Tibial nerve (tissue), 4 donors: ENCODE data around the gene DOCK2. TPM values are rescaled to one million over a fixed set of nuclear protein-coding genes. Genes with fewer than 3 reads are reported as not detected.

Source experiments
- DNase-seq, 2 donors: peaks; one replicate each; pipeline ENCODE4 v3.0.0-alpha.2; 2019; ENCODE audit warnings: low spot score in 2 of 2
- H3K27ac ChIP-seq, 4 donors: fragments of 200-600 bp; sonication (generic) in 3 of 4; one replicate each; pipeline ENCODE4 v1.5.1; 2017 to 2019; ENCODE audit warnings: mild to moderate bottlenecking in 1 of 4
- H3K27me3 ChIP-seq, 2 donors: fragments of 200-600 bp; sonication (generic) in 1 of 2; one replicate each; pipeline versions ENCODE4 v1.5.1 to v1.6.0; 2017 to 2019
- H3K36me3 ChIP-seq, 3 donors: fragments of 200-600 bp; sonication (generic); one replicate each; pipeline ENCODE4 v1.5.1; 2018 to 2019
- H3K4me1 ChIP-seq, 4 donors: fragments of 200-600 bp; sonication (generic) in 3 of 4; one replicate each; pipeline ENCODE4 v1.5.1; 2017 to 2019
- H3K4me3 ChIP-seq, 4 donors: fragments of 200-600 bp; sonication (generic) in 3 of 4; one replicate each; pipeline ENCODE4 v1.5.1; 2017 to 2019; ENCODE audit warnings: mild to moderate bottlenecking in 1 of 4, moderate library complexity in 1 of 4
- H3K9me3 ChIP-seq, 4 donors: fragments of 200-600 bp; sonication (generic) in 3 of 4; one replicate each; pipeline ENCODE4 v1.5.1; 2017 to 2019
- EP300 ChIP-seq, 2 donors: sonication (generic); formaldehyde crosslinking; IDR thresholded peaks; one replicate each; pipeline ENCODE4 v1.6.1; 2017; ENCODE audit warnings: antibody characterized with exemption in 2 of 2, mild to moderate bottlenecking in 1 of 2
- POLR2A ChIP-seq, 2 donors: fragments of 450-650 bp; IDR thresholded peaks; one replicate each; pipeline ENCODE4 v1.6.1; 2017; ENCODE audit warnings: antibody characterized with exemption in 2 of 2, mild to moderate bottlenecking in 2 of 2, moderate library complexity in 2 of 2
- WGBS, 2 donors: methylation state at CpG; one replicate each; pipeline ENCODE4 v1.1.5; 2018; 5-methylcytosine and 5-hydroxymethylcytosine counted together
- total RNA-seq, 4 donors: library from RNA; depleted of rRNA; stranded (reverse); fragments of >200 nt; gene quantifications; one replicate each; pipeline ENCODE4 v1.1.0, GENCODE V29; 2016
- TF ChIP-seq, protein P1 (sequence below), 5 experiments: fragments of 200-600 bp in 3 of 5; fragments of 450-650 bp in 2 of 5; sonication (generic) in 3 of 5; IDR thresholded peaks; one replicate each; pipeline ENCODE4 v1.5.1; 2016 to 2019; ENCODE audit warnings: antibody characterized with exemption in 5 of 5, mild to moderate bottlenecking in 3 of 5, moderate library complexity in 2 of 5

The DOCK2 gene
- total RNA-seq, 4 donors from 2014 or later: 14.9 to 83.4 (median 23.8) TPM

DNA sequence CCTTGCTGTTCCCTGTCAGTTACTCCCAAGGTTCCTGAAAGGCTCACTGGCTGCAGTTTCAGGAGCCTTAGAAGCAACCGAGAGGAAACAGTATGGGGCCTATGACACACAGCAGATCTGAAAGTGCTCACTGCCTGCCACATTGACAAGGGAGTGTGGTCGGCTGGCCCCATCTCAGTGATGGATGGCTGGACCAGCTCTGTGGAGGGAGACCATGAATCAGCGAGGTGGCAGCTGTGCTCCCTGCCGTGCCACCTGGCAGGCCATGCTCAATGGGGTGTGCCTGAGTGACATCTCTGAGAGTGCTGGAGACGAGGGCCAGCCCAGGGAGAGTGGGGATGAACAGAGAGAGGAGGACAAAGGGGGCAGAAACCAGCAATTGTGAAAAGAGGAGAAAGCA, 49.1 kb downstream of the DOCK2 start:
- no peak overlapping the region for H3K4me3 ChIP-seq
- no peaks in the 10 kb centered on the region for H3K27me3 ChIP-seq
- H3K36me3 ChIP-seq: no peaks in the 10 kb centered on the region
- no peaks in the 10 kb centered on the region for H3K9me3 ChIP-seq
- no peak for TF ChIP-seq EP300 (IDR thresholded peaks at IDR 0.05)
- TF ChIP-seq, protein P1, sequence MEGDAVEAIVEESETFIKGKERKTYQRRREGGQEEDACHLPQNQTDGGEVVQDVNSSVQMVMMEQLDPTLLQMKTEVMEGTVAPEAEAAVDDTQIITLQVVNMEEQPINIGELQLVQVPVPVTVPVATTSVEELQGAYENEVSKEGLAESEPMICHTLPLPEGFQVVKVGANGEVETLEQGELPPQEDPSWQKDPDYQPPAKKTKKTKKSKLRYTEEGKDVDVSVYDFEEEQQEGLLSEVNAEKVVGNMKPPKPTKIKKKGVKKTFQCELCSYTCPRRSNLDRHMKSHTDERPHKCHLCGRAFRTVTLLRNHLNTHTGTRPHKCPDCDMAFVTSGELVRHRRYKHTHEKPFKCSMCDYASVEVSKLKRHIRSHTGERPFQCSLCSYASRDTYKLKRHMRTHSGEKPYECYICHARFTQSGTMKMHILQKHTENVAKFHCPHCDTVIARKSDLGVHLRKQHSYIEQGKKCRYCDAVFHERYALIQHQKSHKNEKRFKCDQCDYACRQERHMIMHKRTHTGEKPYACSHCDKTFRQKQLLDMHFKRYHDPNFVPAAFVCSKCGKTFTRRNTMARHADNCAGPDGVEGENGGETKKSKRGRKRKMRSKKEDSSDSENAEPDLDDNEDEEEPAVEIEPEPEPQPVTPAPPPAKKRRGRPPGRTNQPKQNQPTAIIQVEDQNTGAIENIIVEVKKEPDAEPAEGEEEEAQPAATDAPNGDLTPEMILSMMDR (IDR thresholded peaks at IDR 0.05): no peak
- H3K4me1 ChIP-seq: no peaks in the 10 kb centered on the region
- no peak overlapping the region for H3K27ac ChIP-seq
- DNase-seq: no peak
- 68 to 69% methylated on average over 5 of the region's 5 CpGs for WGBS, 2 donors

DNA sequence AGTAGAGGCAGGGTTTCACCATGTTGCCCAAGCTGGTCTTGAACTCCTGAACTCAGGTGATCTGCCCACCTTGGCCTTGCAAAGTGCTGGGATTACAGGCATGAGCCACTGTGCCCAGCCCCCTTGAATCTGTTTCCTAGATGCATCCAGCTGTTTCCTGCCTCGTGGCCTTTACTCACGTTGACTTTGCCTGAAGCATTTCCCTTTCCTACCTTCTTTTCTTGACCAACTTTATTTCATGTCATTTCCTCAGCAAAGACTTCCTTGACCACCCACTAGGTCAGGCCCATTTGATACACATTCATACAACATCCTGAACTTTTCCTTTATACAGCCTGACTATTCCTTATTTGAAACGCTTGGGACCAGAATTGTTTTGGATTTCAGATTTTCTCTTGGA, 51.0 kb downstream of the DOCK2 start:
- 54% methylated on average over 3 of the region's 3 CpGs for WGBS, 2 donors
- H3K9me3 ChIP-seq: no peaks in the 10 kb centered on the region
- H3K36me3 ChIP-seq: no peaks in the 10 kb centered on the region
- no peak overlapping the region for H3K27ac ChIP-seq
- H3K27me3 ChIP-seq: no peaks in the 10 kb centered on the region
- no peaks in the 10 kb centered on the region for H3K4me1 ChIP-seq
- H3K4me3 ChIP-seq: no peak overlapping the region
- DNase-seq: no peak
- TF ChIP-seq, protein P1 (IDR thresholded peaks at IDR 0.05): no peak
- TF ChIP-seq POLR2A (IDR thresholded peaks at IDR 0.05) (no peak), EP300 (IDR thresholded peaks at IDR 0.05) (no peak)

DNA sequence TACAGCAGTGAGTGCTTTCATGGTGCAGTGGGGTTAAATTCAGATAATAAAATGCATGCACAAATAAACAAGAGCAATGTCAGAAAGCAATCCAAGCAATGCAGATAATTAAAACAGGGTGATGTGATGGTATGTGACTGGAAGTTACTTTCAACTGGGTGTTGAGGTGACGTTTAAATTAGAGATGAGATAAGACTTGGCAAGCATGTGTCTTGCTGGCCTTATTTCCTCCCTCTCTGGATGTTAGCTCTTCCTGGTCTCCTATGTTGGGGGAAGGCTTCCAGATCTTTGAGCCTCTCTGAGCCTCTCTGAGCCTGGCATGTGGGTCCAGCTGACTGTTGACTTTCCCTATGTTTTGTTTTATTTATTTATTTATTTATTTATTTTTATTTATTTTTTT, 54.4 kb downstream of the DOCK2 start:
- Histone ChIP-seq H3K27me3 (no peaks in the 10 kb centered on the region), H3K9me3 (no peaks in the 10 kb centered on the region), H3K4me3 (no peak overlapping the region), H3K27ac (no peak overlapping the region), H3K36me3 (no peaks in the 10 kb centered on the region), H3K4me1 (no peaks in the 10 kb centered on the region)
- WGBS, 2 donors: 56 to 58% methylated on average over 1 of the region's 1 CpG
- no peak for DNase-seq
- TF ChIP-seq, protein P1 (IDR thresholded peaks at IDR 0.05): no peak
- TF ChIP-seq EP300 (IDR thresholded peaks at IDR 0.05) (no peak), POLR2A (IDR thresholded peaks at IDR 0.05) (no peak)

DNA sequence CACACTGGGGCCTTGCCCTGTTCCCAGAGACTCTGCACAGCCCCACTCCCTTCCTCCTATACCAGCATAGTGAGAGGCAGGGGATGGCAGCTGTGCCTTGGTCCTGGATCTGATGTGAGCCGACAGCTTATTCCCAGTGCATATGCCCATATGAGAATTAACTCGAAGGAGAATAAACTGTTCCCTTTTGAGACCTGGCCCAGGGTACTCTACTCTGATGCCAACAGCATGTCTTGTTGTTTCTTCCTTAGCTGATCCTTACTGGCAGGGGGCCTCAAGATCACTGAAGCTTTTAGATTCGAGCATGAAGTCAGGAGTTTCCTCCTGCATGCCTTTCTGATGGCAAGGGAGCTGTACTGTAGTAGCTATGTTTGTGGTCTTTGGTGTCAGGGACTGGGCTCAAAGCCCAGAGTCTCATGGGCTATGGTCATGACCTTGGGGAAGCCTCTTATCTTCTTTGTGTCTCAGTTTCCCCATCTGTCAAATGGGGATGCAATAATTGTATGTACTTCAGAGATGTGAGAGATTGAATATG, 57.1 kb downstream of the DOCK2 start:
- no peaks in the 10 kb centered on the region for H3K4me1 ChIP-seq
- TF ChIP-seq EP300 (IDR thresholded peaks at IDR 0.05): no peak
- TF ChIP-seq, protein P1 (IDR thresholded peaks at IDR 0.05): no peak
- TF ChIP-seq POLR2A (IDR thresholded peaks at IDR 0.05): no peak
- no peaks in the 10 kb centered on the region for H3K36me3 ChIP-seq
- no peak overlapping the region for H3K27ac ChIP-seq
- H3K9me3 ChIP-seq: peaks cover 0 to 4% (median 0%) of the 10 kb centered on the region in 4 donors
- no peak overlapping the region for H3K4me3 ChIP-seq
- 87 to 93% methylated on average over 3 of the region's 3 CpGs for WGBS, 2 donors
- no peaks in the 10 kb centered on the region for H3K27me3 ChIP-seq
- no peak for DNase-seq

DNA sequence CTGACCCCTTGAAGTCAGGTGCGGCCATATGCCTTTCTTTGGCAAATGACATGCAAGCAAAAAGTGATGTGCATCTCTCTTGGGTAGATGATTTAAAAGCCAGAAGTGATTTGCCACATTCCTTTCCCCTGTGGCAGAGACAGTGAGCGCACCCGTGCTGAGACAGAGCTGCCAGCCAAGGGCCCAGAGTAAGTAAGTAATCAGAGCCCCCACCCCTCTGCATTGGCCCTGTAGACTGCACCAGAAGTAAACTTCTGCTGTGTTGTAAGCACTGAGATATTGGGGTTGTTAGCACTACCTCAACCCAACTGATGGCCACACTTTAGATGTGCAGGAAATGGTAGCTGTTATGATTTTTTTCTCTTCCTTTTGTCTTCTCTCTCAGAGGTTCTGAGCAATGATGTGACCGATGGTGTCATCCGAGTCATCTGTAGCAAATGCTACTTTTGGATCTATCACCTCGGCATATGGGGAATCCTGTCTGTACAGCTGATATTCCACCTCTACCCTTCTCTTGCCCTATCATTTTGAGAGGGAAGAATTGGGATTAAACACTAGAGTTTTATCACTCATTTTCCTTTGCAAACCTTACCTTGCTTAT, 58.0 kb downstream of the DOCK2 start:
- Histone ChIP-seq H3K4me1 (no peaks in the 10 kb centered on the region), H3K27me3 (no peaks in the 10 kb centered on the region), H3K36me3 (no peaks in the 10 kb centered on the region), H3K27ac (no peak overlapping the region), H3K9me3 (peaks cover 0 to 4% (median 0%) of the 10 kb centered on the region in 4 donors), H3K4me3 (no peak overlapping the region)
- WGBS, 2 donors: 83 to 86% methylated on average over 6 of the region's 6 CpGs
- DNase-seq: no peak
- TF ChIP-seq POLR2A (IDR thresholded peaks at IDR 0.05) (no peak), EP300 (IDR thresholded peaks at IDR 0.05) (no peak)
- TF ChIP-seq, protein P1 (IDR thresholded peaks at IDR 0.05): no peak
